A549 treated with GW870086 at 1 μM for 4 hours (cell line): Measurements from ENCODE around the gene FEN1. TPM values are rescaled to one million over a fixed set of nuclear protein-coding genes. Genes with fewer than 3 reads are reported as not detected.

Source experiments
- total RNA-seq: library from RNA; stranded (reverse); fragments of 200-300 nt; extraction: Qiagen RNA extraction; gene quantifications from 5 replicates; pipeline ENCODE4 v1.2.3, GENCODE V29; 2022; ENCODE audit warnings: low read depth

The FEN1 gene
- total RNA-seq: 88.3 to 103 TPM (median 98.3 TPM) in 5 replicates

DNA sequence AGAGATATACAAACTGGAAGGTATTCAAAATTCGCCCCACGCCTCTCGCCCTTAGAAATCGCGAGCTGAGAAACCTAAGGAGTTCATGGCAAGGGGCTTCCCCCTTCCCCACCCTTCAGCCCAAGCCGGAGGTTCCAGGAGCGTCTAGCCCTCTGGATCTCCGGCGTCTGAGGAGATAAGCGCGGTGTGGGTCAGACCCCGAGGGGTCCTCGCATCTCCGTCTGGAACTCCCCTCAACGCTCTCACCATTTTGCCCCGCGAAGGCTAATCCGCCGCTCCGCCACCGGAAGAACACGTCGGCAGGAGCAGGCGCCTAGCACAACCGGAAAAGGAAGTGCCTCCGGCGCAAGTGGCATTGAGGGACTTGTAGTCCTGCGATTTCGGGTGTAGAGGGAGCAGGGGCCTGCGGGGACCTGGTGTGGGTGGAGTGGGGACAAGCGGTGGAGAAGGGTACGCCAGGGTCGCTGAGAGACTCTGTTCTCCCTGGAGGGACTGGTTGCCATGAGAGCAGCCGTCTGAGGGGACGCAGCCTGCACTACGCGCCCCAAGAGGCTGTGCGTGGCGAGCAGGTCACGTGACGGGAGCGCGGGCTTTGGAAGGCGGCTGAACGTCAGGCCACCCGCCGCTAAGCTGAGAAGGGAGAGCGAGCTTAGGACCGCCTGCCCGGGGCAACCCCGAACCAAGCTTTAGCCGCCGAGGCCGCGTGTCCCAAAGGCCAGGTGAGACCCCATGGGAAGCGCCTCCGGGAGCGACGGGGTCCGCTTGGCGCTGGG lies at the start of gene FEN1, which contains the start of gene TMEM258:
TSS of gene FEN1 (plus strand) at position 602 of the 773 bp plus-strand sequence. CDS start 2,451 bp downstream, outside the sequence.
TSS of gene TMEM258 (minus strand) at position 290 of the 773 bp plus-strand sequence. CDS start at position 249, 41 bp downstream.

DNA sequence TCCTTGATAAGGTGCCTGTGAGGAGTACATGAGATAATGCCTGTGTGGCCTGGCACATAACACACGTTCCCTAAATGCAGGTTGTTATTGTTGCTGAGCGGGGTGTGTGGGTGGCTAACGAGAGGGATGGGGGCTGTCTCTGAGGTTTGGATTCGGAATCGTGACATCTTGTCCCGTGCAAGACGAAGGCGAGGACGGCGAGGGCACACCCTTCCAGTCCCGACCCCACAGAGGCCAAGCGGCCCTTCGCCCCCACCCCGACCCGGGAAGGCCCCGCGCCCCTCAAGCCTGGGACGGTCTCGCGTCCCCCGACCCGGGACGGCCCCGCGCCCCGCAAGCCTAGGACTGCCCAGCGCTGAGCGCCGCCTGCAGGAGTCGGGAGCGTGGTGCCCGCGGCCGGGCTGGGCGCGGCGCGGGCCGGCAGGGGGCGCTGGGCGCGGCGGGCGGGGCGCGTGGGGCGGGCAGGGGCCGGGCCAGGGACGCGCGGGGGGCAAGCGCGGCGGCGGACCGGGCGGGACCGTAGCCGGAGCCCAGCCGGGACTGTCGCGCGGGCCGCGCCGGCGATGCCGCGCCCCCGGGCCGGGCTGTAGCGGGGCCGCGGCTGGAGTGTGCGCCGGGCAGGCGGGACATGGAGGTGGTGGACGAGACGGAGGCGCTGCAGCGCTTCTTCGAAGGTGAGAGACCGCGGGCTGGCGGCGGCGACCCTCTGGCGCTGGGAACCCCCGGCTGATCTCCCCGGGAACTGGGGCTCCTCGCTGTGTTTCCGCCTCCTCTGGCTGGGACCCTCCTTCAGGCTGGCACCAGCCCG lies 40.4 kb upstream of the FEN1 start, which contains the start of gene MYRF:
TSS of gene MYRF (plus strand) at position 520 of the 808 bp plus-strand sequence. CDS start at position 629, 109 bp downstream.

DNA sequence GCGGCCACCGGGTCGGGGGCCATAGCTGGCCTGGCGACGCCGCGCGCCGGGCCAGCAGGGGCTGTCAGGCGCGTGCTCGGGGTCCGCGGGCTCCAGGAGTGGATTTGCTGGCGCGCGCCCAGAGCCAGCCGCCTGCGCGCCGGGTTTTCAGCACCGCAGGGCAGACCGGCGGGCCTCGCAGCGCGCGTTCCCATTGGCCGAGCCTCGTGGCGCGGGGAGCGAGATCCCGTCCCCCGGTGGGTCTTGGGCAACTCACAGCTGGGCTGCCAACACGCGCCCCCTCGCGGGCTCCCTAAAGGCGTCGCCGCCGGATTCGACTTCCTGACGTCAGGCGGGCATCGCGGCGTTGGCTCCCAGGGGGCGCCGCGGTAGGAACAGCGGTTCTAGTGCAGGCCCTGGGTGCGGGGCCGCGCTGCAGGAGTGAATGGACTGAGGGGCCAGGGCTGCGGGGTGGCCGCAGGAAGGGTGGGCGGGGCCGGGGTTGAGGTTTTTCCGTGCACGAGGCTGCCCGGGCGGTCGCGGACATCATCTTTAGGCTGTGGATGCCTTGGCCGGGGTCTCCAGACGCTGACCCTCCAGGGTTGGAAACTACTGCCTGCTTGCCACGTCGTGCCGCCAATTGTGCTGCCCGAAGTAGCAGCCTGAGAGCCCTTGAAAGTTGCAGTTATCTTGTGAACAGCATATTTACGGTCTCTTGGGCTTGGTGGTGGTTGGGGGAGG lies 24.2 kb downstream of the FEN1 start, which contains the start of gene FADS1:
TSS of gene FADS1 (minus strand) at position 268 of the 720 bp plus-strand sequence. CDS start at position 194, 74 bp downstream.

GRCh38 chr11:61827571-61828378 lies 35.1 kb downstream of the FEN1 start, which contains the start of gene FADS2:
Gene FADS2, plus strand, starts transcription at chr11:61828300. Its CDS starts 91 bp downstream, at chr11:61828391.

Other genes with a start within 250 kb of the FEN1 start
- gene SYT7, start 211.8 kb upstream of the FEN1 start, total RNA-seq: 0.96 to 2.0 TPM (median 1.5 TPM) in 5 replicates
- 5.1 to 8.2 TPM (median 7.1 TPM) in 5 replicates for gene DAGLA, start 112.5 kb upstream of the FEN1 start, total RNA-seq
- gene MYRF, start 40.3 kb upstream of the FEN1 start, total RNA-seq: 15.9 to 22.9 TPM (median 20.8 TPM) in 5 replicates
- 216 to 266 TPM (median 234 TPM) in 5 replicates for gene TMEM258, start 312 bp upstream of the FEN1 start, total RNA-seq
- 119 to 158 TPM (median 150 TPM) in 5 replicates for gene FADS1, start 24.1 kb downstream of the FEN1 start, total RNA-seq
- 265 to 340 TPM (median 308 TPM) in 5 replicates for gene FADS2, start 35.4 kb downstream of the FEN1 start, total RNA-seq
- gene FADS3, start 98.6 kb downstream of the FEN1 start, total RNA-seq: 49.6 to 65.9 TPM (median 63.9 TPM) in 5 replicates
- 12.8 to 15.7 TPM (median 14.5 TPM) in 5 replicates for gene RAB3IL1, start 124.7 kb downstream of the FEN1 start, total RNA-seq
- 2.4 to 5.4 TPM (median 2.9 TPM) in 5 replicates for gene BEST1, start 157.4 kb downstream of the FEN1 start, total RNA-seq
- 10,289 to 19,481 TPM (median 16,743 TPM) in 5 replicates for gene FTH1, start 174.7 kb downstream of the FEN1 start, total RNA-seq